Lower lobe of right lung (tissue), 2 donors: ENCODE data around the gene CDKL4. TPM values are rescaled to one million over a fixed set of nuclear protein-coding genes. Genes with fewer than 3 reads are reported as not detected.

Source experiments
- ATAC-seq, 2 donors: fragments of 200-7000 bp; cut with Tn5 transposase; one replicate each; pipeline ENCODE4 v1.9.1; 2020 to 2022; ENCODE audit warnings: mild to moderate bottlenecking in 2 of 2, moderate library complexity in 2 of 2
- DNase-seq: peaks from one replicate; pipeline ENCODE4 v3.0.0-alpha.2; 2020
- H3K27ac ChIP-seq: fragments of 200-600 bp; one replicate; pipeline ENCODE4 v1.8.0; 2022
- H3K27me3 ChIP-seq: fragments of 200-600 bp; one replicate; pipeline ENCODE4 v1.8.0; 2022; ENCODE audit warnings: low read depth
- H3K36me3 ChIP-seq: fragments of 200-600 bp; one replicate; pipeline ENCODE4 v1.8.0; 2022; ENCODE audit warnings: mild to moderate bottlenecking
- H3K4me1 ChIP-seq: fragments of 200-600 bp; one replicate; pipeline ENCODE4 v1.8.0; 2022
- H3K4me3 ChIP-seq: fragments of 200-600 bp; one replicate; pipeline ENCODE4 v1.8.0; 2022; ENCODE audit warnings: mild to moderate bottlenecking
- H3K9me3 ChIP-seq: fragments of 200-600 bp; one replicate; pipeline ENCODE4 v1.8.0; 2022
- CTCF ChIP-seq: fragments of 200-600 bp; IDR thresholded peaks from one replicate; pipeline ENCODE4 v1.8.0; 2022; ENCODE audit warnings: antibody characterized with exemption, mild to moderate bottlenecking
- intact Hi-C: fragments of 100-400 bp; cut with DNase I; formaldehyde crosslinking; loops from one replicate; pipeline ENCODE4 v1.11.0; 2022
- total RNA-seq: library from RNA; stranded (reverse); fragmentation: NEBNext Ultra II Directional; extraction: Animal tissue kit (Norgen Biotek cat#: 25700); gene quantifications from one replicate; pipeline ENCODE4 v1.2.1, GENCODE V29; 2021
- donor health status: DM: no; HTN: yes; CAD: no; lungs with severe emphysema.

The CDKL4 gene
- total RNA-seq, 1 donor from 2014 or later: 1.7 TPM

- Histone ChIP-seq H3K27me3 (no peaks in the 10 kb centered on the region), H3K4me1 (no peaks in the 10 kb centered on the region), H3K36me3 (peaks cover 88% of the 10 kb centered on the region), H3K4me3 (no peak overlapping the region), H3K9me3 (no peaks in the 10 kb centered on the region), H3K27ac (no peak overlapping the region)
- ATAC-seq (no peak), DNase-seq (no peak)
- intact Hi-C loops: no loop called here
- no peak for TF ChIP-seq CTCF
Measured at GRCh38 chr2:39275016-39275415, 31.2 kb upstream of the CDKL4 start.

- peaks cover 52% of the 10 kb centered on the region for H3K36me3 ChIP-seq
- intact Hi-C loops: no loop called here
- ATAC-seq: no peak
- no peaks in the 10 kb centered on the region for H3K9me3 ChIP-seq
- no peak for DNase-seq
- no peaks in the 10 kb centered on the region for H3K27me3 ChIP-seq
- H3K4me3 ChIP-seq: no peak overlapping the region
- no peak overlapping the region for H3K27ac ChIP-seq
- TF ChIP-seq CTCF: no peak
- H3K4me1 ChIP-seq: no peaks in the 10 kb centered on the region
Measured at GRCh38 chr2:39269941-39270340, 26.2 kb upstream of the CDKL4 start.

- no peak for DNase-seq
- no peaks in the 10 kb centered on the region for H3K9me3 ChIP-seq
- ATAC-seq: no peak
- intact Hi-C loops: no loop called here
- no peak overlapping the region for H3K27ac ChIP-seq
- H3K4me1 ChIP-seq: no peaks in the 10 kb centered on the region
- TF ChIP-seq CTCF: no peak
- H3K27me3 ChIP-seq: no peaks in the 10 kb centered on the region
- no peak overlapping the region for H3K4me3 ChIP-seq
- H3K36me3 ChIP-seq: peaks cover 56% of the 10 kb centered on the region
Measured at GRCh38 chr2:39266916-39267434, 23.2 kb upstream of the CDKL4 start.

GRCh38 chr2:39266139-39266805 lies 22.5 kb upstream of the CDKL4 start:
- H3K4me3 ChIP-seq: no peak overlapping the region
- no peaks in the 10 kb centered on the region for H3K4me1 ChIP-seq
- ATAC-seq: no peak

GRCh38 chr2:39265315-39265714 lies 21.5 kb upstream of the CDKL4 start:
- H3K4me3 ChIP-seq: no peak overlapping the region
- peaks cover 49% of the 10 kb centered on the region for H3K36me3 ChIP-seq
- H3K27me3 ChIP-seq: no peaks in the 10 kb centered on the region
- ATAC-seq: no peak
- no peak for TF ChIP-seq CTCF
- no peaks in the 10 kb centered on the region for H3K9me3 ChIP-seq
- intact Hi-C loops: no loop called here
- no peak for DNase-seq
- no peaks in the 10 kb centered on the region for H3K4me1 ChIP-seq
- no peak overlapping the region for H3K27ac ChIP-seq

More at GRCh38 chr2:39266139-39266805, 22.5 kb upstream of the CDKL4 start:
- H3K27ac ChIP-seq: no peak overlapping the region
- no peaks in the 10 kb centered on the region for H3K9me3 ChIP-seq
- no peak for TF ChIP-seq CTCF
- H3K27me3 ChIP-seq: no peaks in the 10 kb centered on the region
- intact Hi-C loops: no loop called here
- no peak for DNase-seq
- peaks cover 52% of the 10 kb centered on the region for H3K36me3 ChIP-seq
